Activated CD8-positive, alpha-beta memory T cell treated with anti-CD3 and anti-CD28 coated beads, Interleukin-2, amount 50 U/mL, for 4 hours (primary cell): Measurements from ENCODE around the gene SGMS2.

Experiments used
- DNase-seq: peaks from one replicate; pipeline ENCODE4 v3.0.0-alpha.2; 2020

SGMS2 gene

DNA sequence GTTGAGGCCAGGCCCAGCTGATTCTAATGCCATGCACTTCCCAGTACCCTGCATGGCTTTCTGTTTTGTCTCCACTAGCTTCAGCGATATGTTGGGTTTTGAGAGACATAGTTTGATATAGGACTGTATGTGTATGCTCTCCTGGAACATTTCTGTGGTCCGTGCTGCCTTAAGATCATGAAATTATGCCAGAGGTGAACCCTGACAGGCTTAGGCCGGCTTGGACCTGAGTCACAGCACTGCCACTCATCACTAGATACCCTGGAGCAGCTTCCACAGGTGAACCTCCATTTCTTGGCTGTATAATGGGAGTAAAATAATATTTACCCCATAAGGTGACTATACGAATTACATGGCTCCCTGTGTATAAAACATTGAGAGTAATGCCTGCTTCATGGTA lies 6.4 kb downstream of the SGMS2 start:
- DNase-seq, result no peak

DNA sequence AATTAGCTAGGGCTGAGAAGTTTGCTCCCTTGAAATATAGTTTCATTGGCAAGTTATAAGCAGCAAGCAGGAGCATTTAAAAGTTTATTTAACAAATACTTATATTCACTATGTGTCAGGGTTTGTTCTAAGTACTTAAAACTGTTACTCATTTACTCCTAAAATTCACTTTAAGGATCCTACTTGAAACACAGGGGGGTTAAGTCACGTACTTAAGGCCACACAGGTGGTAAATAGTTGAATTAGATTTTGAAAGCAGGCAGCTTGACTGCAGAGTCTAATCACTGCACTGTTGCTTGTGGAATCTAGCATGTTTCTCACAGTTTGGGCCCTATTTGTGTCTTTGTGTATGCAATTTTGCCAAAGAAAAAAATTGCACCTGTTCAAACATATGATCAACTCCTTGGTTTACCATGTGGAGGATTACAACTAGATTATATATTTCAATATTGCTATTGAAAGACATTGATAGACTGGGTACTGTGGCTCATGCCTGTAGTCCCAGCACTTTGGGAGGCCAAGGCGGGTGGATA lies 7.6 kb downstream of the SGMS2 start:
- DNase-seq, result no peak

DNA sequence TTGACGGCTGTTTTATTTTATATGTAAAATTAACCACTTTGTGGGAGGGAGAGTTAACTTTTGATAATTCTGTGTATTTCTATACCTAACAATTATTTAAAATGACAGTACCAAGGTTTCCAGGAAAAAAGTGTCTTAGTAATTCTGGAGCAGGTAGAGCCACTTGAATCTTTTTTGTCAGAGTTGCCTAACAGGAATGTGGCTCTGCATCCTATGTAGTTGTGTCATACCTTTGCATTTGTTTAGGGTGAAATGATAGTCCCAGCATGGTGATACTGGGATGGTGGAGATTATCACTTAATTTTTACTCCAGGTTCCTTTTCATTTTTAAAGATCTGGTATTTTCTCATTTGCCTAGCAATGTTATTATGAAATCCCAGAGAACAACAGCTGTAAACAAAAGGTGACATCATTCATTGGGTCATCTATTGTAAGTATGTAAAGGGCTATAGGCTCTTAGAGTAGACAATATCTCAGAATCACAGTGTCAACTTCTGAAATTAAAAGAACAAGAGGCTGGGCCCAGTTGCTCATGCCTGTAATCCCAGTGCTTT lies 9.6 kb downstream of the SGMS2 start:
- no peak for DNase-seq

DNA sequence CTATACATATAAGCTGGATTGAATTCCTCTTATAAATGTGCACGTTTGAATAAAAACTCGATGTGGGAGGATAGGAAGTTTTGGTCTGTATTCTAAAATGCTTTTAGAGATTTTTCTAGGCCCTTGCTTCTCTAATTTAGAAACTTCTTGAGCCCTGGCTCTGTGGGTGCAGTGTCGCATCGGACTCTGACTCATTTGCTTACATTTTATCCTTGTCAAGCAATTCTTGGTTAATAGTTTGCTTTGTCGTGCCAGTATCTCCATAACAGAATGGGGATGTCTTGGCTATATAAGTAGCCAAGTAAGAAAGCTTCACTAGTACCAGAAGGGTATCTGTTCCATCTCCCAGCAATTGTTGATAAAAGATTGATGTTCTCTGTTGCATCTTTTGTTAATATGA lies 10.7 kb downstream of the SGMS2 start:
- no peak for DNase-seq

DNA sequence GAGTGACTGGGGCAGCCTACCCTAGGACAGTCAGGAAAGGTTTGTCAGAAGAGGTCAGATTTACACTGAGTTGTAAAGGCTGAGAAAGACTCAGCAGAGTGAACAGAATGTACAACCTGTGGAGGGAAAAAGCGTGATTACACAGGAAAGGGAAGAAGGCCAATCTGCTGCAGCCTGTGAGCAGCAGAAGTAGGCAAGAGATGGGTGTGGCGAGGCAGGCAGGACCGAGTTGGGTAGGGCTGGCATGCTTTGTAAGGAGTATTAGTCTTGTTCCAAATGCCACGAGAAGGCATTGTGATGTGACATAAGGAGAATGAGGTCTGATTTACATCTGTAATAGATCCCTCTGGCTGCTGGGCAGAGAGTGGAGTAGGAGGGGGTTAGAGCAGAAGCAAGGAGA lies 12.6 kb downstream of the SGMS2 start:
- DNase-seq, result no peak

DNA sequence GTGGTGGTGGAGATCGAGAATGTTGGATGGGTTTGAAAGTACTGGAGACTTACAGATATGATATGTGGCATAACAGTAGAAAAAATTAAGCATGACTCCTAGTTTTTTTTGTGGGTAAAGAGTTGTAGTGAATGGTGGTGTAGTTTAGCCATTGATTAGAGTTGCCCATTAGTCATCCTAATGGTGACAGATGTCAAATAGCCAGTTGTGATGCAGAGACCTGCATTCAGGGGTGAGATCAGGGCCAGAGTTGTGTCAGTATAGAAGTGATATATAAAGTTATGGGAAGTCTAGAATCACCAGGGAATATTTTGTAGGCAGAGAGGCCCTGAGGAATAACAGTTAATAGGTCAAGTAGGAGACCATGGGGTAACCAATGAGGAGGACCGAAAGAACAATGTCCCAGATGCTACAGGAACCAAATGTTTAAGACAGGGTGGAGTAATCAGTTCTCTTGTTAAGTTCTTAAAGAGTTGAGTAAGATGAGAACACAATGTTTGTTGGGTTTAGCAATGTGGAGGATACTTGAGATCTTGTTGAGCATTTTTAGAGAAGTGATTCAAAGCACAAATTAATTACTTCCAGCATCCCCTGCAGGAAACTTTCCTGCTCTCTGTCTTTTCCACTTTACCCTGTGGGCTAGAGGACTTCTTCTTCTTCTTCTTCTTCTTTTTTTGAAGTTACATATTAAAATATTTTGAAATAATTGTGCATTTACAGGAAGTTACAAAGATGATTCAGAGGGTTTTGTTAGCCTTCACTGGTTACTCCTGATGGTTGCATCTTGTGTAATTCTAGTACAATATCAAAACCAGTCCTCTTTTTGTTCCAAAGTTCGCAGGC lies 13.3 kb downstream of the SGMS2 start:
- DNase-seq, result no peak

DNA sequence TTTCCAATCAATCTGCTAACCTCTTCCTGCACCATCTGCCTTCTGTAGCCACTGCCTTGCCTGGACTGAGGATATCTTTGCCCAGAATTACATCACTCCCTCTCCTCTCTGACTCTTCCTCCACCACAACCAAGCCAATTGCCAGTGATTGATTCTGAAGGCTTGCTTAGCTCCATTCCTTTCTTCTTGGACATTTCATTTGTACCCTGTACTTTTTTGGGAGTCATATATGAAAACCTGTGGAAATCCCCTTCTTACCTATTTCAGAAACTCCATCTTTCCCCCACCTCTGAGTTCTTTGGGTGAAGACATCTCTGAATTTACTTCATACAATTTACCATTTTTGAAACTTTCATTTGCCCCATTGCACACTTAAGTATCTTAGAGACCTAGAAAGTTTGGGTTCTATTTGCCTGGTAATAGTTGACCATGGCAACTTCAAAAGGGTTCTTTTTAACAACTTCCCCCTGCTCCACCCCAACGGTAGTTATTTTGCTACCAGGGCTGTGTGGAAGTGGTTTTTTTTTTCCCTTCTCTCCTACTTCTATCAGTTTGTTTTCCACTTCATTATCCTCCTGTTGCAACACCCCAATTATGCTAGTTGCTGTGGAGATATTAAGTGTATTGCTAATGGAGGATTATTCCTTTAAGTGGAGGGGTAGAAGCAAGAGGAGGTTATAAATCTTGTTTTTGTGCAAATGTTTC lies 14.3 kb downstream of the SGMS2 start:
- DNase-seq, result no peak

DNA sequence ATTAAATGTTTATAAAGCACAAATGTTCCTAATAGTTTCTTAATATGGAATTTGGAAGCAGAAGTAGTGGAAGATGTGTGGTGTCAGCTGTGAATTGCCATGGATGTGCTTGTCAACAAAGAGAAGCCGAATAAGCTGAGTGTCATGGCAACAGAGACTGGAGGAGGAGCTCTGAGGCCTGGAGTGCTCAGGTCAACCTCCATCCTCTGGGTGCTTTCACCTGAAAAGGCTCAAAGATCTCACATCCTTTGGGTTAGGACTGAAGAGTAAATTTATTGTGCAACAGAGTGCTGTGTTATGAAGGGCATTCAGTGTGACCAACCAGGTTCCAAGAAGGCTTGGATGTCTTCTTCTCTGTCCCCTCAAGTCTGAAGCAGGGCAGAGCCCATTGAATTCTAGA lies 18.7 kb downstream of the SGMS2 start:
- DNase-seq, result no peak

DNA sequence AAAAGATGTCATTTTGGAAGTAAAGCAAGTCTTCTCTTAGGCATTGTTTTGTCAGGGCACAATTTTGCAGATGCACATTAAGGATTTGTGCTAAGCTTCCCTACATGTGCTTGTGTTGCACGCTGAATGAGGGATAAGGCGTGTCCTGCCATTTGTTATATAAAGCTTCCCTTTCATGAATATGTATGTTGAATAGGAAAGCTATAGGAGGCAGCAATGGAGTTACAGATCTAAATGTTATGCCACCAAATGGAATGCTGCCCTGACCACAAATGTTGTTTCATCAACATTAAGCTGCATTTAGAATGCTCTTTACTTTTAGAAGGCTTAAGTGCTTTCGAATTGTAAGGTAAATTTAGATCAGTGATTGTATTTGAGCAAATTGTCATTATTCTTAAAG lies 20.9 kb downstream of the SGMS2 start:
- no peak for DNase-seq

DNA sequence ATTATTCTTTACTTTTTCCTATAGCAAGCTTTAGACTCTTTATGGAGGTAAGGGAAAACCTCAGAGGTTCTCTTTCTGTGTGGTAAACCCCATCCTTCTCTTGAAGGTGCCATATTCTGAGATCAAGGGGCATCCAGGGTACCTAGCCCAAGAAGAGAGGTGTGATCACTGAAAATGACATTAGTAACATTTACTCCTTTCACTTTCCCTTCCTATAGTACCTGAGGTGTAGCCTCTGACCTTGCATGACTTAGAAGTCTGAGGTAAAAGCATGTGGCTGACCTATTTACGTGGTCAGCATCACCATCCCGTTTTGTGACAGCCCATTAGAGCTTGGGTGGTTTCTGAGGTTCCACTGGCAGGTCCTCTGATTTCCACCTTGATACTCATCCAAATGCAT lies 25.7 kb downstream of the SGMS2 start:
- no peak for DNase-seq

DNA sequence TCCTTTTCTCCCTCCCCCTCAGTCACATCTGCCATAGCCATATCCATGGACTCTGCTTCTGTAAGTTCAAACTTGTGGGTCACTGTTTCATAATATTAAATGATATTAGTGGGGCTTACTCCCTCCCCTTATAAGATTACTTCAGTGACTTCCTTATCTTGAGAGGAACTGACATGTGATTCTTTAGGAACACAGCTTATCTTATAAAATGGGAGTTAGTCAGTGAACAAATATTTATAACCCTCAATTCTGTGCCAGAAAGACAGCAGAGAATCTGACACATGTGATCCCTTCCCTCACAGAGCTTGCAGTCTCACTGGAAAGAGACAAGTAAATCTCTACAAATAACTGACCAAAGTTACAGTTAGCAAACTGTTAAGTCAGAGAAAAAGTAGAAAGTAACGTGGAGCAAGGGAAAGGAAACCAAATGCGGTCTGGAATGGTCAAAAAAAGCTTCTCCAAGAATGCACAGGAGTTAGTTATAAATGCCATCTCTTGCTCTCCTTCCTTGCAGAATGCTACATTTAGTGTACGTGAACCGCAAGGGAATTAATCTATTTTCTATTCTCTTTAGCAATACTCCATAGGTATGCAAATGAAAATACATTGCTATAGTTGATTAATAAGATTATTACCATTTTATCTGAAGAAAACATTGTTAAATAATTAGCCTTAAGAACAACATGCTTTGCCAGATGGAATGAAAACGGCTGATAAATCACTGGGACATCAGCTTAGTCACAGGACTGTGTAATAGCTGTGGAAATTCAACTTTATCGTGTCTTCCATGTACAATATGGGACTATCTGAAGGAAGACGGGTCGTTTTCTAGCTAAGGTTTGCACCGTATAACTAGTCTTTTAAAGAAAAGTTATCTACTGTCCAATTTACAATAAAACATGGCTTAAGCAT lies 29.0 kb downstream of the SGMS2 start:
- DNase-seq, result no peak

DNA sequence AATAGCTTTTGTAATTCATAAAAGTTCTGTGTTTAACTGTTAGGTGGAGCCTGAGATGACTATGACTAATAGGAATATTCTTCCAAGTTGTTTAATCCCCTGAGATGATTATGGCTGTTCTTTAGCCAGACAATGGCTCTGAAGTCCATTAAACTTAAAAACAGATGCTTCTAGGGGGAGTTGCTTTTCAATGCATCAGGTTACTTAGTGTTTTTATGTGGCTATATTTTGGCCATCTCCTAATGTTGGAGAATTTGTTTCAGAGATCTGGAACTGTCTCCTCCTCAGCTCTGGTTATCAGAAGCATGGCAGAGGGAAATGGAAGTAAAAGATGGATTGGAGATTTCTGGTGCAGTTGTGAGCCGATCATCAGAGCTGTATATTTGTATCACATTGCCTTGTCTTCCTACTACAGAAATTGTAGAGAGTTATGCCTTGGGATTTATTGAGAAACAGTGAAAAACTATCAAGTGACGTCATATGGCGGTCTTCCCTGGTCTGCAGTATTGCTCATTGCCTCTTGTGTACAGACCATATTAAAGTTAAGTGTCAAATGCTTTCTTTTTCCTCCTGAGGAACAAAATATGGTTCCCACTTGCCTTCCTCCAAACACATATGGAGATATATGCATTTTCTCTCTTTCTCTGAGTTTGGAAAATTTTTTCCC lies 29.8 kb downstream of the SGMS2 start:
- no peak for DNase-seq

DNA sequence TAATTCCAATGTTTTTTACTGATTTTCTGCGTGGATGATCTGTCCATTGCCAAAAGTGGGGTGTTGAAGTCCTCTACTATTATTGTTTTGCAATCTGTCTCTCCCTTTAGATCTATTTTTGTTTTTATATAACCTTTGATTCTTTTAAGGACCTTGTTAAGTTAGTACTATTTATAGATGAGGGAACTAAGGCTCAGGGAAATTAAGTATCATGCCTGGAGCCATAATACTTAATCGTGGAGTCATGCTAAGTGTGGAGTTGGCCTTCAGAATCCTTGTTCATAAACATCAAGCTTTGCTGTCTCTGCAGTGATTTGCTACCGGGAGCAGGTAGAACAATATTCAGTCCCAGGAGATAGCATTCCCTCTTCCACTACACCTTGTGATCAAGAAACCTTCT lies 31.0 kb downstream of the SGMS2 start:
- DNase-seq, result no peak

DNA sequence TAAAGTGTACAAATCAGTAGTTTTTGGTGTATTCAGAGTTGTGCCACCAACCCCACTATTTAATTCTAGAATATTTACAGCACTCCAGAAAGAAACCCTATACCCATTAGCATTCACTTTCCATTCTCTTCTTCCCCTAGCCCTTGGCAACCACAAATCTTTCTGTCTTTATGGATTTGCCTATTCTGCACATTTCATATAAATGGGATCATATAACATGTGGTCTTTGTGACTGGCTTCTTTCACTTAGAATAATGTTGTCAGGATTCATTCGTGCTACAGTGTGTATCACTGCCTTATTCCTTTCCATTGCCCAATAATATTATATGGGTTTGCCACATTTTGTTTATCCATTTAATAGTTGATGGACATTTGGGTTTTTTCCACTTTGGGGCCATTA lies 32.2 kb downstream of the SGMS2 start:
- DNase-seq, result no peak

DNA sequence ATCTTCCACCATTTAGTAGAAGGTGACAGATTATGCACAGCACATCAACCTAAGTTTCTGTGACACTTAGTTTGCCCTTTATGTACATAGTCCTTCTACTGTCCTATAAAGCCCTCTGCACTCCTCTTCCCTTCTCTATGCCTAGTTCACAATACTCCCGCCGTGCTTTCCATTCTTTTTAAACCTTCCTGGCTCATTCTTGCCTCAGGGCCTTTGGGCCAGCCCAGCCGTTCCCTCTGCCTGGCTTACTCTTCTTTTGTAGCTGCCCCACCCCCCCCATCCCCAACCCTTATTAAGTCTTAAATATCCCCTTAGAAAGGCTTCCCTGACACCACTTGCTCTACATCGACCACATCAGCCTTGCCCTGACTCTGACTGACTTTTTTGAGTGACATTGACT lies 33.0 kb downstream of the SGMS2 start:
- no peak for DNase-seq

DNA sequence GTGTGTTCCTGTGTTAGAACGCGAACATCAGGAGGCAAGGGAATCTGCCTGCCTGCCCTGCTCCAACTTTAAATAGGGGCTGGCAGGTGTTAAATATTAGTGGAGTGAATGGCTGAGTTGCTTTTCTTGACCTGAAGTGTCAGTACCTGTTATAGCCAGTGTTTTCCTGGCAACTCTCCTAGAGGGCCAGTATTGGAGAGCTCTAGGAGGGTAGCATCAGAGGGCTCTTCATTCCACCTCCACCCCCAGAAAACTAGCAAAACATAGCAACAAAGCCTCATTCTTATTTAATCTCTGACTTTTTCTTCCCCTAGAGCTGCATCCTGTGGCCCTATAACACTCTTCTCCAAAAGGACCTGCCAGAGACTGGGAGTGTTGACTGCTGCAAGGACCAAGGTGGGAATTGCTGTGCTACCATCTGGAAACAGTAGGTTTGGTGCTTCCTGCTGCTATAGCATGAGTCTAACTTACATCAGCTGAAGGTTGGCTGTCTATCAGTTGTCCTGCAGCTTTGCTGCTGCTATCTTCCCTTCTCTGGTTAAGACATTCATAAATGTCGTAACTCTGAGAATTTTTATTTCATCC lies 33.5 kb downstream of the SGMS2 start:
- no peak for DNase-seq

DNA sequence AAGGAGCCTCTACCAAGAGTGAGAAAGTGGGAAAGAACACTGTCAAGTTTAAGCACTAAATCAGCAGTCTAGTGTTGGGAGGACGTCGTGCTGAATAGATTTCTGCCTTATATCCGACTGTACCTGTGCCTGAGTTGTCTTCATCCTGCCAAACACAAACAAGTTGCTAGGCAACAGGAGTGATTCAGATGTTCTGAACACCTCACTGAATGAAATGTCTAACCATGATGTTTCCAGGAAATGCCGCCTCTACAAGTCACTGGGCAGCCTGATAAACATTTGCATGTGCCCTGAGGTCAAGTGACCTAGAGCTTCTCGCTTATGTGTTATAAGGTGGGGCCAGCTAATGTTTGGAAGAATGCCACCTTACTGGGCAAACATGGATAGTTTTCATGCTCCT lies 37.9 kb downstream of the SGMS2 start:
- no peak for DNase-seq

DNA sequence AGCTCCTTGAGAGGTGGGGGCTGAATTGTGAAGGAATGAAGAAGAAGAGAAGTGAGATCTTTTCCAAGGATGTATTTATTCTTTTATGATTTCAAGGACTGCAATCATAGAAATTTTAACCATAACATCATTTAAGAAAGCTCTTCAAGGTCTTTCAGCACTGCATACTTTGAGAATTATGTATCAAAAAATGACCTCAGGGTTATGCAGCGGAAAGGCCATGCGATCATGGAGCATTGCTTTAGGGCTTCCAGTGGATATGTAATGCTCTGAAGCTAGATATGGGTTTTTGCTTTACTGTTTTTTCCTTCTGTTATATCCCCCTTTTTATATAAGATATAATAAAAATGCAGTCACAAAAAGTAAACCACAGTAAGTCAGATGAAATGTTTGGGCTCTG lies 38.7 kb downstream of the SGMS2 start:
- no peak for DNase-seq

DNA sequence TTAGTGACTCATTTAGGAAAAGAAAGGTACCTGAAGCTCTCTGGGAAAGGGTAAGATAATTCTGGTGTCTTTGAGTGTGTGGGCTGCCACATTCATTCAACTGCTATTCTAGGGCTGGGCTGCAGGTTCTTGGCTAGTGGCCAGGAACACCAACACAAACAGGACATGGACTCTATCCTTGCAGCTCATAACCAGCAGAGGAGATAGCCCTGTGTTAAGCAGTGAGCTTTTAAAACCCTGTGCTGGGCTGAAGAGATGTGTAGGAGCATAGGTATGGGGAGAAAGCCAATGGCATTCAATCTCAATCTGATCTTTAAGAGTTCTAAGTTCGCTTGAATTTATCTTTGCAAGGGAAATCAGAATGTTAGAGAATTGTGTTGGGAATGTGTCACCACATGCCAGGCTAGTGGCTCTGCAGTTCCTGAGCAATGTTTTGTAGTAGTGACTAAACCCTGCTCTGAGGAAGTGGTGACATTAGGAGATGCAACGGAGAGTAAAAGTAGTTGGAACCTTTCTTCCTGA lies 39.2 kb downstream of the SGMS2 start:
- DNase-seq, result no peak

DNA sequence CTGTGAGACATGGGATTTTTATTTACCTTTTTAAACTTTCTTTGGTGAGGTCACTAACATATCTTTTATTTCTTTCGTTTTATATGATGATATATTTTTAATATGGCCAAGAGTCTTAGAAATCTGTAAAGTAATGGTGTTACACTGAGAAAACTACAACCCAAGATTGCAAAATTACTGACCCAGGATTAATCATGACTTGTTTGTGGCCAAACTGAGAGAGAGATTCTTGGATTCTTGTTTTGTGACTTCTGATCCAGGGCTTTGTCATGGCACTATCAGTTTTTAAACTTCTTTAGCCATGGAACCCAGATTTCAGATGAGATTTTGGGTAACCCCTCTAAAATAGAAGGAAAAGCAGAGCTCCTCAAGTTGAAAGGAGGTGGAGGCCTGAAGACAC lies 42.0 kb downstream of the SGMS2 start:
- DNase-seq, result no peak

DNA sequence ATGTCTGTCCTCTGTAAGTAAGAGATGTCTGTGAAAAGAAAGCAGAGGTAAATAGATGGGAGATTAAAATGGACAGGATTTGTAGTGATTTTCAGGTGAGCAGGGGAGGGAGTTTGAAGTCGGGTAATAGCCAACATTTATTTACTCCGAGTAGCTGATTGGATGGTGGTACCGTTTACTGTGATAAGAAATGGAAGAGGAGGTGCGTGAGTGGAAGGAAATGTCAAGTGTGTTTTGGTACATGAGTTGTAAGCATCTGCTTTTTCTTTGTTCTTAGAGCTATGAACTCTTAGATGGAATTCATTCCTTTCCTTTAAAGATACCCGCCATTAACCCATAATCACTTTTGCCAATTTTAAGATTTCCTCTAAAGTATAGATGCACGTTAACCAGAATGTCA lies 45.5 kb downstream of the SGMS2 start:
- DNase-seq, result no peak
